HG03159 (cell line): Measurements from ENCODE around the gene POMT1.
"Not testable (repeated sequence)": the region's sequence is repeated elsewhere in the genome, so short reads cannot be mapped to it uniquely, and the experiment has no call there.

Experiments used
- ATAC-seq: cut with Tn5 transposase; IDR thresholded peaks from one replicate; pipeline ENCODE4 v1.9.1; 2021; ENCODE audit warnings: mild to moderate bottlenecking, moderate library complexity; ENCODE audit not compliant: unreplicated experiment

The POMT1 gene

DNA sequence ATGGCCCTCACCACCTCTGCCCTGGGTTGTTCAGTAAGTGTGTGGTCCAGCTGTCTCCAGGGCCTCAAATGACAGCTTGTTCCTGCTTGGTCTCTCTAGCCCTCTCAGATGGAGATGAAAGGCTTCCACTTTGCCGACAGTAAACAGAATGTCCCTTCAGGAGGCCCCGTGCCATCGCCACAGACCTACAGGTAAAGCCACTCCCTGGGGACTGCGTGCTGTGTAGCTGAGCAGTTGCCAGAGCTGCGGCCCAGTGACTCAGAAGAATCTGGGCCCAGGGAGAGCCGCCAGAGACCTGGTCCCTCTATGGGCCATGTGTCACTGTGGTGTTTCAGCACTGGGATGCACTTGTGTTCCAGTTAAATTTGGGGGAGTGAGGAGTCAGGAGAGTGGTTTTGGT lies 10.6 kb upstream of the POMT1 start:
- no peak for ATAC-seq

- ATAC-seq = no peak
Measured at GRCh38 chr9:131494296-131494870, 8.3 kb upstream of the POMT1 start.

- ATAC-seq = no peak
Measured at GRCh38 chr9:131495785-131496184, 6.9 kb upstream of the POMT1 start.

DNA sequence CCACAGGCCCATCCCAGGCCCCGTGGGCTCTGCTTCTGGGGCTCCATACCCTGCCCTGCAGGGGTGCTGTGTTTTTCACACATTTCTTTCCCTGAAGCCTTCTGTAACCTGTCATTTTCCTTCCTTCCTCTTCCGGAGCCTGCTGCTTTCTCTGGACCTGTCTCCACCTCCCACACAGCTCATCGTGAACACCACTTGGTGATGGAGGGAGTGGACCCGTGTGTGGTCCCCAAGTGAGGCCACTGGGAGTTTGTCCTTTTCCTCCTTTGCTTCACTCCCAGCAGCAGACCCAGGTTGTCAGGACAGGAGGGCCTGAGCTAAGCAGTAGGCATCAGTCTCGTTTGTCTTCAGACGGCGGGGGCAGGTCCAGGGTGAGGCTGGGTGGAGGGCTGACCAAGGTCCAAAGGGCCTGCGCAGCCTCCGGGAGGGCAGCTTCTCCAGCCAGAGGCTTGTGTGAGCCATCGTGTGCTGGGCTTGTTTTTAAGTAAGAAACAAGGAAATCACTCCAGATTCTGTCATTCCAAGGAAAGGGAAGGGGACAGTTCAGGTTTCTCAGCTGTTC lies 5.8 kb upstream of the POMT1 start:
- no peak for ATAC-seq

- no peak for ATAC-seq
Measured at GRCh38 chr9:131499254-131499767, 3.4 kb upstream of the POMT1 start.

- no peak for ATAC-seq
Measured at GRCh38 chr9:131500377-131500776, 2.3 kb upstream of the POMT1 start.

DNA sequence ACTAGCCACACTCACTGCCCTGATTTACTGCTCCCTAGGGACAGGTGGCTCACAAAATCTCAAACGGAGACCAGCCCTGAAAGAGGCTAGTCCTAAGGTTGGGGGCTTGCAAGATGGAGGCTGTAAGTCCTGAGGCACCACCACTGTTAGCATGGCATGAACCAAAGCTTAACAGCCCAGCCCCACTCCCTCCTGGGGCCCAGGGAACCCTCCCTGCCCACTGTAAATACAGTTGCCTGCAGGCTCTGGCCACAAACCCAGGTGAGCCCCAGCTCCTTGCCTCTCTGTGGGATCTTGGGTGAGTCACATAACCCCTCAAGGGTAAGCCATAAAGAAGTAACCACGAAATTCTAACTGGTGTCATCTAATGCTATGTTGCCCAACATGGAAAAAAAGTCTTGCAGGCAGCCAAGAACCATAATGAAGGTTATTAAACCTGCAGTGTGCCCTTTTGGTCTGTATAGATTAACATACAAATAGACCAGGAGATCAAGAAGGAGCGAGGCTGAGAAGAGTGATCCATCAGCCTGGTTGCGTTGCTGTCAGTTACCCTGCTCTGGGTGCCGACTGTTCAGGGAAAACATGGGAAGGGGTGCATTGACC lies 1.7 kb upstream of the POMT1 start:
- no peak for ATAC-seq

DNA sequence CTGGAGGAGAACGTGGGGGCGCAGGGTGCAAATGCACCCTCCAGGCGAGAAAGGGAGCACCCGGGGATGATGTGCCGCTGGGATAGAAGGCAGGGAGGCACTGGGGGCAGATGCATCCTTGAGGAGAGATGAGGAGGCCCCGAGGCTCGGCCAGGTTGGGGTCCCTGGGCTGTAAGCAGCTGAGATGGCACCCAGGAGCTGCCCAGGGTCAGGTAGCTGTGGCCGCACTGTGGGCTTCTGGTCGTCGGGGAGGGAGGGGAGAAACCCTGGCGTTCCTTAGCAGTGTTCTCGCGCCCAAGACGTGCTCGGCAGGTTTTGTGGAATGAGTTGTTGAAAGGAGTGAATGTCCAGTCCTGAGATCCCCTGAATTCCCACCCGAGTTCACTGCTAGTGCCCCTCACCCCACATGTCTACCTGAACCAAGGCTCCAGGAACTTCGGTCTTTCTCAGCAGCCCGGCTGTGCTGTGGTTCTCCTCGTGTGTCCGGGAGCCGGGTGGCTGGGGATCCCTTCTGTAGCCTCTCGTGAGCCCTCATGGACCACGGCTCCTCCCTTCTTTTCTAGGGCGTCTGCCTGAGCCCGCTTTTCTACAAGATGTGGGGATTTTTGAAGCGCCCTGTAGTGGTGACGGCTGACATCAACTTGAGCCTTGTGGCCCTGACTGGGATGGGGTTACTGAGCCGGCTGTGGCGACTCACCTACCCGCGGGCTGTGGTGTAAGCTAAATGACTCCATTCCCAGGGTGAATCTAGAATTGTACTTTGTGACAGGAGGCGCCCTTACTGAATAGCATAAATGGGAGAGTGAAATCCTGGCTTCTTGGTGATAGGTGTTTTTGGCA lies 1.1 kb downstream of the POMT1 start:
- ATAC-seq = no peak

- ATAC-seq = no peak
Measured at GRCh38 chr9:131505012-131505411, 2.3 kb downstream of the POMT1 start.

DNA sequence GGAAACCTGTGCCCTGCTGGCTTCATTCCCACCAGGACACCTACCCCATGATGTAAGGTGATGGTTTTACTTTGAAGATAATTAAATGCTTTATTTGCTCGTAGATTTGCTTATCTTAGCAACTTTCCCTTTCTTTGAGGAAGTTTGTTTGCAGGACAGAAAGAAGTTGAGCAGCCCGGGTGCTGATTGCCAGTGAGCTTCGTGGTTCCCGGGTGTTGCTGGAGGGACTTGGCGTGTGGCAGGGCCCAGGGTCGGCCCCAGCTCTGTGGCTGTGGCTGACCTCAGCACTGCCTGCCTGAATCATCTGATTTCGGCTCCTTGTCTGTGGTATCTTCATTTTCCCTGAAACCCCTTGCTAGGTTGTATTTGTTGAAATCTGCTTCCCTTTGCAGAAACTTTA lies 8.7 kb downstream of the POMT1 start:
- ATAC-seq = no peak

DNA sequence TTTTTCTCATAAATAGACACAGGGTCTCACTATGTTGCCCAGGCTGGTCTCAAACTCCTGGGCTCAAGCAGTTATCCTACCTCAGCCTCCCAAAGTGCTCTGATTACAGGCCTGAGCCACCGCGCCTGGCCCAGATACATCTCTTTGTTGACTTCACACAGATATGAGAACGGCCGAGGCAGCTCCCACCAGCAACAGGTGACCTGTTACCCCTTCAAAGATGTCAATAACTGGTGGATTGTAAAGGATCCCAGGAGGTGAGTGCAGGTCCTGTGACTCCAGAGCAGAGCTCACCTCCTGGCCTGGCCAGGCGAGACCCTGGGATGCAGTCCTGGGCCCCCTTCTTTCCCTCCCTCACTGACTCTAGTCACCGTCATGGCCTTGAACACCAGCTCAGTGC lies 9.2 kb downstream of the POMT1 start:
- ATAC-seq = no peak

- ATAC-seq = no peak
Measured at GRCh38 chr9:131513177-131513576, 10.5 kb downstream of the POMT1 start.

- ATAC-seq = not testable (repeated sequence)
Measured at GRCh38 chr9:131515559-131516031, 12.9 kb downstream of the POMT1 start.

DNA sequence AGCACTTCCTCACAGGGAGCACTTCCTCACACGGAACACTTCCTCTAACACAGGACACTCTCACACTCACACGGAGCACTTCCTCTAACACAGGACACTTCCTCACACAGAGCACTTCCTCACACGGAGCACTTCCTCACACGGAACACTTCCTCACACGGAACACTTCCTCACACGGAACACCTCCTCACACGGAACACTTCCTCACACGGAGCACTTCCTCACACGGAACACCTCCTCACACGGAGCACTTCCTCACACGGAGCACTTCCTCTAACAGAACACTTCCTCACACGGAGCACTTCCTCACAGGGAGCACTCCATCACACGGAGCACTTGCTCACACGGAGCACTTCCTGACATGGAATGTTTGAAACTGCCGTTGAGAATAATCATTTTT lies 13.4 kb downstream of the POMT1 start:
- ATAC-seq = no peak

DNA sequence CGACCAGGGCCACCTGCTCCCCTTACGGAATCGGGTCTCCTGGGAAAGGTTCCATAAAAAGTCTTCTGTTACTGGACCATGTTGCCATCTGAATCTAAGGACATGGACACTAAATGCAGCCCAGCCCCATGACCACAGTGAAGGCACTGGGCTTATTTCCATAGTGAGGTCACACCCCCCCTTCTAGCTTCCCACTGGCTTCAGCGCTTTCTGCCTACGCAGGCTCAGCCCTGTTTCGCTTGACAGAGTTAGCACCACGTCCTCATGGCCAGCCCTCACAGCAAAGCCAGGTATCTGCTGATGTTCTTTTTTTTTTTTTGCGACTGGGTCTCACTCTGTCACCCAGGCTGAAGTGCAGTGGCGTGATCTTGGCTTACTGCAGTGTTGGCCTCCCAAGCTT lies 14.2 kb downstream of the POMT1 start:
- ATAC-seq = no peak

GRCh38 chr9:131517761-131518190 lies 15.1 kb downstream of the POMT1 start:
- ATAC-seq = no peak

DNA sequence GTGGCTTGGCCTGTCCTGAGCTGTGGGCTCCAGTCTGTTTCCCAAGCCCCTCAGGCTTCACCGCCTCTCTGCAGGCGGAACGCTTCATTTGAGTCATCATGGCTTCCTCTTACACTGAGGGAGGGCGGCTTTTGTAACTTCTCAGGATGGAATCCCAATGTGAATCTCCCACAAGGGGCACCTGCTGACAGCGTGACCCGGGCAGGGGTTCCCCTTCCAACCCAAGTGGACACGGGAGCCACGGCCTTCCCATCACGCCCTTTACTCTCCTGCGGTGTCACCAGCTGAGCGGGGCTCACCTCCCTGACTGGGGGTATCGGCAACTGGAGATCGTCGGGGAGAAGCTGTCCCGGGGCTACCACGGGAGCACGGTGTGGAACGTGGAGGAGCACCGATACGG lies 15.8 kb downstream of the POMT1 start:
- no peak for ATAC-seq

DNA sequence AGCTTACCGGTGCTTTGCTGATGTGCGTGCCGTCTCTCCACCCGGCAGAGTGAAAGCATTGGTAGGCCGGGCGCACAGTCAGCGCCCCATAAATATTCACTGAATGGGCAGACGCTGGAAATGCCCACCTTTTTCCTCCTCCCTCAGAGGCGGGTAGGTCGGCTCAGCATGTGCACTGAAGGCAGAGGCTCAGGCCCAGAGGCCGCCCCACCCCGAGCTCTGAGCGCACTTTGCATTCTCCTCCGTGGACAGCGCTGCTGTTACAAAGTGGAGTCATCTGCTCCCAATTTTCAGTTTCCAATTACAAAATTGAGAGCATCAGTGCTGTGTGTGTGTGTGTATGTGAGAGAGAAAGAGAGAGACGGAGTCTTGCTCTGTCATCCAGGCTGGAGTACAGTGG lies 17.8 kb downstream of the POMT1 start:
- no peak for ATAC-seq

DNA sequence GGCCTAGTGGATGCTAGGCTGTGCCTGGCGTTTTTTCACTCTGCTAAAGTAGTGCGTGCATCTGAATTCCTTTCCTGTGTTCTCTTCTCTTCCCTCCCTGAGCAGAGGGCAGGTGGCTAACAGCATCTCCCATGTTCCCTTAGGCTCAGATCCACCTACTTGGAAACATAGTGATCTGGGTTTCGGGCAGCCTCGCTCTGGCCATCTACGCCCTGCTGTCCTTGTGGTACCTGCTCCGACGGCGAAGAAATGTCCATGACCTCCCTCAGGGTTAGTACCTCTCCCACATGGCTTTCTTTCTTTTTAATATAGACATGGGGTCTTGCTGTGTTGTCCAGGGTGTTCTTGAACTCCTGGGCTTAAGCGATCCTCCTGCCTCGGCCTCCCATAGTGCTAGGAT lies 18.5 kb downstream of the POMT1 start:
- ATAC-seq = no peak

DNA sequence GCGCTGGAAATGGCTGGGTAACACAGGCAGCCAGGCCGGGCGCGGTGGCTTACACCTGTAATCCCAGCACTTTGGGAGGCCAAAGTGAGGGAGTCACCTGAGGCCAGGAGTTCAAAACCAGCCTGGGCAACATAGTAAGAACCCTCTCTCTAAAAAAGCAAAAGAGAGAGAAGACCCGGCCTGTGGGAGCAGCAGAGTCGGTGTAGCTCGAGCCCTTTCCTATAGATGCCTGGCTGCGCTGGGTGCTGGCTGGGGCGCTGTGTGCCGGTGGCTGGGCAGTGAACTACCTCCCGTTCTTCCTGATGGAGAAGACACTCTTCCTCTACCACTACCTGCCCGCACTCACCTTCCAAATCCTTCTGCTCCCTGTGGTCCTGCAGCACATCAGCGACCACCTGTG lies 19.1 kb downstream of the POMT1 start:
- ATAC-seq = no peak

GRCh38 chr9:131522257-131523085 lies 19.8 kb downstream of the POMT1 start:
- no peak for ATAC-seq
